Suprapubic skin (tissue), 4 donors: ENCODE measurements around the gene ABCA13.

Experiments used
- POLR2A ChIP-seq, 2 donors: fragments of 450-650 bp; IDR thresholded peaks; one replicate each; pipeline ENCODE4 v1.6.1; 2017; ENCODE audit warnings: antibody characterized with exemption in 2 of 2, mild to moderate bottlenecking in 2 of 2, moderate library complexity in 2 of 2
- POLR2AphosphoS5 ChIP-seq, 3 donors: sonication (generic); formaldehyde crosslinking; IDR thresholded peaks; one replicate each; pipeline ENCODE4 v1.6.1; 2017; ENCODE audit warnings: antibody characterized with exemption in 3 of 3
- TF ChIP-seq, protein P1 (sequence below), 2 donors: fragments of 200-600 bp in 1 of 2; fragments of 450-650 bp in 1 of 2; sonication (generic) in 1 of 2; IDR thresholded peaks; one replicate each; pipeline ENCODE4 v1.5.1; 2016 to 2019; ENCODE audit warnings: antibody characterized with exemption in 2 of 2, mild to moderate bottlenecking in 1 of 2, moderate library complexity in 1 of 2

DNA sequence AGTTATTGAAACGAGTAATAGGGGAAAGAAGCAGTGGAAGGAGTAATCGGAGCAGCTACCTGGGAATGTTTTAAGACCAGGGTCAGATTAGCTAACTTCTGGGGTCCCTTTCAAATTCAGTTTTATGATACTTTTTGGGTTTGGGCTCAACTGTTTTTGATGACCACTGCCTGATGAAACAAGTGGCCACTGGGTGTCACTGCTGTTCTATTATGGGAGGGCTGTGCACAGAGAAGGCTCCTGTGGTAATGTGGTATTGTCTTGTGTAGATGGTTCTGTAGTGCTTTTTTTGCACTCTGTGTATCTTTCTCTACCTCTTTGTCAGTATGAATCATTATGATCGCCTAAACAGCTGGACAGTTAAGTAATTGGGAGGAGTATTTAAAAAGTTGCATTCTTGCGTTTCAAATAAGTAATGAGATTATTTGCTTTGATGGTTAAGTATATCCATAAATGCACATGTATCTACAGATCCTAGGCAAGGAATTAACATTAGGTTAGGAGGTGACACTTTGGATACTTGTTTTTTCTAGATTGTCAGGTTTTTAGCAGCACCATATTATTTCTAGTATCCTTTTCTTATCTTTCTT is 128.4 kb downstream of the ABCA13 start:
- TF ChIP-seq, protein P1, sequence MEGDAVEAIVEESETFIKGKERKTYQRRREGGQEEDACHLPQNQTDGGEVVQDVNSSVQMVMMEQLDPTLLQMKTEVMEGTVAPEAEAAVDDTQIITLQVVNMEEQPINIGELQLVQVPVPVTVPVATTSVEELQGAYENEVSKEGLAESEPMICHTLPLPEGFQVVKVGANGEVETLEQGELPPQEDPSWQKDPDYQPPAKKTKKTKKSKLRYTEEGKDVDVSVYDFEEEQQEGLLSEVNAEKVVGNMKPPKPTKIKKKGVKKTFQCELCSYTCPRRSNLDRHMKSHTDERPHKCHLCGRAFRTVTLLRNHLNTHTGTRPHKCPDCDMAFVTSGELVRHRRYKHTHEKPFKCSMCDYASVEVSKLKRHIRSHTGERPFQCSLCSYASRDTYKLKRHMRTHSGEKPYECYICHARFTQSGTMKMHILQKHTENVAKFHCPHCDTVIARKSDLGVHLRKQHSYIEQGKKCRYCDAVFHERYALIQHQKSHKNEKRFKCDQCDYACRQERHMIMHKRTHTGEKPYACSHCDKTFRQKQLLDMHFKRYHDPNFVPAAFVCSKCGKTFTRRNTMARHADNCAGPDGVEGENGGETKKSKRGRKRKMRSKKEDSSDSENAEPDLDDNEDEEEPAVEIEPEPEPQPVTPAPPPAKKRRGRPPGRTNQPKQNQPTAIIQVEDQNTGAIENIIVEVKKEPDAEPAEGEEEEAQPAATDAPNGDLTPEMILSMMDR (IDR thresholded peaks at IDR 0.05) = peak; percentile 36 to 53
- no peak for TF ChIP-seq POLR2AphosphoS5 (IDR thresholded peaks at IDR 0.05)
- no peak for TF ChIP-seq POLR2A (IDR thresholded peaks at IDR 0.05)
